Measurements from ENCODE around the gene FOXK2.

- no peak for TF ChIP-seq CTCF (IDR thresholded peaks at IDR 0.05)
- TF ChIP-seq POLR2A (IDR thresholded peaks at IDR 0.05) = no peak
Measured at GRCh38 chr17:82642022-82642421, 122.5 kb downstream of the FOXK2 start.
